IPS-18c (cell line): ENCODE data around the gene CIAO2B.

Source experiments
- H3K4me3 ChIP-seq: 2 replicates; pipeline ENCODE4 v1.7.0; 2013; ENCODE audit warnings: low read depth, mild to moderate bottlenecking, low read length, moderate library complexity; ENCODE audit not compliant: insufficient read depth
- H3K9me3 ChIP-seq: one replicate; pipeline ENCODE4 v1.6.1; 2013; ENCODE audit warnings: mild to moderate bottlenecking, low read length, moderate library complexity; ENCODE audit not compliant: control insufficient read depth, insufficient read depth

Gene CIAO2B

DNA sequence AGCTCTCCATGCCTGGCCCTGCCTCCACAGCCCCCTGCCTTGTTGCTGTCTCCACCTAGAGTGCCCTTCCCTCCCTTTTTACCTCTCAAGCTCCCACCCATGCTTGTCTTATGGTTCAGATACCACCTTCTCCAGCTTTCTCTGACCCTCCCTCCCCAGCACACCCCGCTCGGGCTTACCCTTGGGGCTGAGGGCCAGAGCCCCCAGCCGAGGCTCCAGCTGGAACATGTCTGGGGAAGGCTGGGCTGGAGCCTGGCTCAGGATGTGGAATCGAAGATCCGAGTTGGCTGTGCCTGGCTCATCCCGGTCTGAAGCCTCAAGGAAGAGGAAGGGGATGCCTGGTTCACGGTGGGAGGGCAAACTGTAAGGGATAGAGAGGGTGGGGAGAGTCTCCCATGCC lies 19.2 kb downstream of the CIAO2B start:
- Histone ChIP-seq H3K4me3 (no peak overlapping the region), H3K9me3 (peaks cover 2% of the 10 kb centered on the region)

DNA sequence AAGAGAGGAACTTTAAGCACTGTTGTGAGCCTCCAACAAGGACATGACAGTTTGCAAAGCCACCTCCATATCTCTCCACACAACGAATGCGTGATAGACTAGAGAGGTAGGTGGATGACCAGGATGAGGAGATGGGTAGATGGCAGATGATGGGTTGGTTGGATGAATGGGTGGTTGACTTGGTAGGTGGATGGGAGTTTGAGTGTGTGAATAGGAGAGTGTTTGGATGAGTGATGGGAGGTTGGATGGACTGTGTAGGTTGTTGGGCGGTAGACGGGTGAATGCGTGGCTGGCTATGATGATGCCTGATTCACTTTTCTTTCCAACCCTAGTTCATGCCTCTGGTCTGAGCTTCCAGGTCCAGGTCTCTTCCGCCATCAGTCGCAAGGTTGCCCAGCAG lies 19.7 kb downstream of the CIAO2B start:
- Histone ChIP-seq H3K4me3 (no peak overlapping the region), H3K9me3 (peaks cover 2% of the 10 kb centered on the region)

DNA sequence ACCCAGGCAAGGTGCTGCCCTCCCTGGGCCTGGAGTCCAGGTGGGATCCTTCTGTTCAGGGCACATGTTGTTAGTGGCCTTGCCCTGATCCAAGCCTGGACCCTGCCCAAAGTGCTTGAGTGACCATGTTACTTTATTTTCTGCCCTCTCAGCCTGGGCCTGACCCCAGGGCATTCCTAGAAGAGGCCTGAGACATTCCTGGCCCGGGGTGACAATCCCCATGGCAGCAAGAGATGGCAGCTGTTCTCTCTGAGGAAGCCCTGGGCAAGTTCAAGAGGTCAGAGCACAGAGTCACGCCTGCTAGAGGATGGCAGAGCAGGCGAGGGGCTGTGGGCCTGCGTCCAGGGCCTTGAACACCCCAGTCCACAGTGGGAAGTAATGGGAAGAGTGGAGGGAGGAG lies 20.5 kb downstream of the CIAO2B start:
- H3K4me3 ChIP-seq, result no peak overlapping the region
- peaks cover 2% of the 10 kb centered on the region for H3K9me3 ChIP-seq

DNA sequence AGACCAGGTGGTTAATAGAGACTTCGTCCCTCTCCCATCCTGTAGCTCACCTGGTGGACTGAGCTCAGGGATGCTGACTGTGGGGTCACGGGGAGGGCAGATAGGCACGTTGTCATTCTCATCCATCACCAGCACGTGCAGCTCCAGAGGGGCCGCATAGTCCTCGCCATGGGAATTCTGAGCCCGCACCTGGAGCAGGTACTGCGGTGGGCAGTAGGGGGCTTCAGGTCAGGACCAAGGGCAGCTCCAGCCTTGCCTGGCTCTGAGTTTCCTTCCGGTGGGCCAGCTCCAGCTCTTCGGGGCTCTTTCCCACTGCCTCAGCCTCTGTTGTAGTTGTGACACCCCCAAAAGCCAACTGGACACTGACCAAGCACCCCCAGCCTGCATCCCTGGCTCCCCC lies 21.1 kb downstream of the CIAO2B start:
- H3K9me3 ChIP-seq, result peaks cover 2% of the 10 kb centered on the region
- no peak overlapping the region for H3K4me3 ChIP-seq

DNA sequence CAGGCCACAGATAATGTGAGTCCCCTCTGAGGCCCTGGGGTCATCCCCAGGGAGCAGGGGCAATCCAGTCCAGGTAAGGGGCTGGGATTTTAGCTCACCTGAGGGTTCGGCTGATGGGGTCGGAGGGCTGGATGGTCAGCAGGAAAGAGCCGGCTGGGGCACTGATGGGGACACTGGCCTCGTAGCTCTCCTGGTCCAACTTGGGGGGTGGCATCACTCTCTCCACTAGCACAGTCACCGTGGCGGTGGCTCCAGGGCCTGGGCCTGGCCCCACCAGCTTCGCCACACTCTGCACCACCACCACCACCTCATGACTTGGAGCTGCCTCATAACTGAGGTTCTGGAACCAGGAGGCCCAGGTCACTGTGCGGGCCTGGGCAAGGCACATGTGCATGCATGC lies 22.4 kb downstream of the CIAO2B start:
- Histone ChIP-seq H3K9me3 (peaks cover 2% of the 10 kb centered on the region), H3K4me3 (no peak overlapping the region)

DNA sequence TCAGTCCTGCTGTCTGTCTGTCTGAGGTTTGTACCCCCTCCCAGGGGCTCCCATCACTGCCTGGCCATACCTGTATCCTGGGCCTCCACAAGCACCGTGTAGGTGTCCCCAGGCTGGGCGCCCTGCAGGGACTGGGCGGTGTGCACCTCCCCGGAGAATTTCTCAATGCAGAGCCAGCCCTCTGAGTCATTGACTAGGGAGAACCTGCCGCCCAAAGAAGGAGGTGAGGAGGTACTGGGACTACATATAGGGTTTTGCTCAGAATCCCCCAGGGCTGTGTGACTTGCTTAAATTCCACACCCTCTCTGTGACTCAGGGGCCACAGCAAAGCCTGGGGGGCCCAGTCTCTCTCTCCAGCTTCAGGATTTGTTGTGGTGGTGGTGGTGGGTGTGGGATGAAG lies 23.1 kb downstream of the CIAO2B start:
- Histone ChIP-seq H3K9me3 (peaks cover 2% of the 10 kb centered on the region), H3K4me3 (no peak overlapping the region)

DNA sequence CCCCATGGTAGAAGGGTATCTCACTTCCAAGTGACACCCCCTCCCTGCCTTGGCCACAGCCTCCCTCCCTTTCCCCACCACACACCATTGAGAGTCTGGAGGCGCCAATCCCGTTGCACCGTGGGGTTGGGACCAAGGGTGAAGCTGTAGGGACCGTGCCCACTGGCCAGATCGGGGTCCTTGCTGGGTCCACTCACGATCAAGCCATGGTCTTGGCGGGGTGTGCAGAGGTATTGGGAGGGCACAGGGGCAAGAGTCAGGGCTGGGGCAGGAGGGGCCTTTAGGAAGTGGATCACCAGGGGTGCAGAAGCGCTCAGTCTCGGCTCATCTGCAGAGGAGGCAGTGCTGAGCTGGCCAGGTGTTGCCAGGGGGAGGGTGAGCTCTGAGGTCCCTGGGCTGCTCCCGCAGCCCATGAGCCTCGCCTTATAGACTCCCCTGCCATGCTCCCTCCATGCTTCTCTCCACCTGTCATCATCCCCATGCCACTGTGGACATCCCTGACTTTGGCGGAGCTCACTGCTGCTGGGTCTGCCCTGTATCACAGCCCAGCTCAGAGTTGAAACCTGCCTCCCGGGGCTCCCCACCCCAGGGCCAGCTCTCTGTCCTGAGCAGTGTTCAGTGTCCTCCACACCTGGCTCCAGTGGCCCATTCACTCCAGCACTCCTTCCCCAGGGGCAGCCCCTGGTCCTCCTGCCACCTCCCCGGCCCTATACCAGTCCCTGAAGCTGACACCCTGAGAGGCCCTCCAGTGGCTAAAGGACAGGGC lies 23.8 kb downstream of the CIAO2B start:
- no peak overlapping the region for H3K4me3 ChIP-seq
- H3K9me3 ChIP-seq, result peaks cover 2% of the 10 kb centered on the region

DNA sequence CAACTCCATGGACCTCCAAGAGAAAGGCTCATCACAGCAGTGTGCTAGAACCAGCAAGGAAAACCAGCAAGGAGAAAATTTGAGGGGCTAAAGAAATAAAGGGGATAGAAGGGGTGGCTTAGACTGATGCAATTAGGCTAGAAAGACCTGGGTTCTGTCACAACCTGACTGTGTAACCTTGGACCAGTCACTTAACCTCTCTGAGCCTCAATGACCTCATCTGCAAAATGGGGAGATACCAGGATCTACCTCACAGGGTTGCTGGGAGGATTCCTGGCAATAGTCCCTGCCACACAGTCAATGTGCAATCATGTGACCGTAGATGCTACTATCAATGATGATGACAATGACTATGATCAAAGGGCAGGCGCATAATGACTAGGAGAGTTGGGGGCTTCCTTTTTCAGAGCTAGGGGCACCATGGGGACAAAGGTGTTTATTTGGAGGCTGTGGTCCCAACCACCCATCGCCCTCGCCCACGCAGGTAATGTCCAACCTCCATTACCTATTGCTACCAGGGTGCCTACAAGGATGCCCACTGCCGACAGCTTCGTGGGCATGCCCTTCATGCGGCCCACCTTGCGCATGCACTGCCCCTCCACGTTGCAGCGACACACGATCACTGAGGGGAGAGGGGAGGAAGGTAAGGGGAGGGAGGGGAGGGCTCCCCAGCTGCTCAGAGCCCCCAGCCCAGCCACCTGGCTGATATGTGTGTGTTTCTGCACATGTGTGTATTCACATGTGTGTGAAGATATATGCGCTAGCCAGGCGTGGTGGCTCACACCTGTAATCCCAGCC lies 25.2 kb downstream of the CIAO2B start:
- Histone ChIP-seq H3K9me3 (no peaks in the 10 kb centered on the region), H3K4me3 (no peak overlapping the region)

DNA sequence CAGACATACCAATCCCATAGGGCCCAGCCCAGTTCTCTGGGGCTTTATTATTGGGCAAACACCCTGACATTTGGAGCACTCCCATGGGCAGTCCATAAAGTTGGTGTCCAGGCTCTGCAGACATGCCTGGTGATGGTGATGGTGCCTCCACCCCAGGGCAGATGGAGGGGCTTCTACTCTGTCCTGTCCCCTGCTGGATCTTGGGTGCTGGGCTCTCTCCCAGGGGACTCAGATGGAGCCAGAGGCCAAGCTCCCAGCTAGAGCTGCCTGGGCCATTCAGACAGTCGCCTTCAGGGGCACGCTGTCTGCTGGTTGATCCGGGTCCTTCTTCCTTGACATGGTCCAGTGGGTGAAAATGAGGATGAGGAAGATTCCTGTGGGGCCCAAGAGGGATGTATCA lies 26.1 kb downstream of the CIAO2B start:
- no peak overlapping the region for H3K4me3 ChIP-seq
- no peaks in the 10 kb centered on the region for H3K9me3 ChIP-seq

DNA sequence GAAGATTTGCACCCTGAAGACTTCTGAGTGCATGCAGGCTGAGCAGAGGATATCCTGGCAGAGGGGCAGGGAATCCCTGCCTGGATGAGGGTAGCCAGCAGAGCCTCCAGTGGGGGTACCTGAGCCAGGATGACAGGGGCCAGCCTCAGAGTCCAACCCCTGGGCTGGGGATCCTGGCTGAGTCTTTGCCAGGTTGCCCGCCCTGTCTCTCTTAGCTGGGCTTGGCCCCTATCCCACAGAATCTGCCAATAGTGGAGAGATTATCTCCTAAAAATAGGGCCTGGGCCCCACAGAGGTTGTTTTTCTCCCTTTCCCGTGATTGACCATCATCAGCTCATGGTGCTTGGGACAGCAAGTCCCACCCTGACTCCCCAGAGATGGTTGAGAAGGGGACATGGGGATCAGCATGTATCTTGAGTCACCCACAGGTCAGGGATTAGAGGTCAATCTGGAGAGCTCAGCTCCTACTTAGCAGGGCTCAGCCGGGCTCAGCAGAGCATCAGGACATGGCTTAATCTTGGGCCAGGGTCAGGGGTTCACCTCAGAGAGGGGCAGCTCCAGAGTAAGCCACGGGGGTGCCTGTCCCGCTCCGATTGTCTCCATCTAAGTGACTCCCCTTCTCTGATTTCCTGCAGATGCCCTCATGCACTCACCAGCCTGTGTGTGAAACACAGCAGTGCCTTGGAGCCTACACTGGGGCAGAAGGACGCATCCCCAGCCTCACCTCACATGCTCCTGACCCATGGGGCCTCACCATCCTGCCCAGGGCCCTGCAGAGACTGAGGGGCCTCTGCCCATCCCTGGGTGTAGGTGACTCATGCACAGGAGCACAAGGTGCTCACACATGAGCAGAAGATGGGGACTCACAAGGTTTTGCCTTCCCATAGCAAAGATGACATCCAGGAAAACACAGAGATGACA lies 27.0 kb downstream of the CIAO2B start:
- Histone ChIP-seq H3K9me3 (no peaks in the 10 kb centered on the region), H3K4me3 (no peak overlapping the region)

DNA sequence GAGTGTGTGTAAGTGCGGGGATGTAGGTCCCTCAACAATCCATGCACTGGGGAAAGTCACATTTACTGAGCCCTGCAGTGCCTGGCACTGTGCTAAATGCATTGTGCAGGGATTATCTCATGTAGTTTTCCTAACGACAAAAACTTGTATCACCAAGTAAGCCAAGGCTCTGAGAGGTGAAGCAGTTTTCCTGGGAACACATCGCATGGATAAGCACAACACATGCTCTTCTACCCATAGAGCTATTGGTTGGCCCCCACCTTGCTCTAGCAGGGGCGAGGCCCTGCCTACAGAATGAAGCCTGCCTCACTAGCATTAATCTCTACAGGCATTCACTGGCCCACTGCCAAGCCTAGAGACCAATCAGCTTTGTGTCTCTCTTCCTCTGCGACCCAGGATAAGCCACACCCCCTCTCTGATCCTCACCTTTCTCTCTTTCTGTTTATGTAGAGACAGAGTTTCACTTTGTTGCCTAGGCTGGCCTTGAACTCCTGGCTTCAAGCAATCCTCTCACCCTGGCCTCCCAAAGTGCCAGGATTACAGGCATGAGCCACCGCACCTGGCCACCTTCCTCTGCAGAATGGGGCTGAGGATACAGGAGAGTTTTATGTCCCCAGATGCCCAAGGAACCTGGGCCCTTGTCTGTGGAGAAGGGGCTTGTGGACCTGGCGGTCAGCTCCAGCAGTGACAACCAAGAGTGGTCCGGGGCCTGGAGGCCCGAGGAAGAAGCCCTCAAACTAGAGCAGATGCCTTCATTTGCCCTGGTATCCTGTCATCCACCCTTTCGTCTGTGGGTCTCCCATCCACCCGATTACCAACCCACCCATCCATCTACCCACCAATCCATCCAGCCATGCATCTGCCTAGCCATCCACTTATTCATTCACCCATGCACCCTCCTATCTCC lies 28.3 kb downstream of the CIAO2B start:
- no peaks in the 10 kb centered on the region for H3K9me3 ChIP-seq
- H3K4me3 ChIP-seq, result no peak overlapping the region; the same call in 1 of the 2 replicates

DNA sequence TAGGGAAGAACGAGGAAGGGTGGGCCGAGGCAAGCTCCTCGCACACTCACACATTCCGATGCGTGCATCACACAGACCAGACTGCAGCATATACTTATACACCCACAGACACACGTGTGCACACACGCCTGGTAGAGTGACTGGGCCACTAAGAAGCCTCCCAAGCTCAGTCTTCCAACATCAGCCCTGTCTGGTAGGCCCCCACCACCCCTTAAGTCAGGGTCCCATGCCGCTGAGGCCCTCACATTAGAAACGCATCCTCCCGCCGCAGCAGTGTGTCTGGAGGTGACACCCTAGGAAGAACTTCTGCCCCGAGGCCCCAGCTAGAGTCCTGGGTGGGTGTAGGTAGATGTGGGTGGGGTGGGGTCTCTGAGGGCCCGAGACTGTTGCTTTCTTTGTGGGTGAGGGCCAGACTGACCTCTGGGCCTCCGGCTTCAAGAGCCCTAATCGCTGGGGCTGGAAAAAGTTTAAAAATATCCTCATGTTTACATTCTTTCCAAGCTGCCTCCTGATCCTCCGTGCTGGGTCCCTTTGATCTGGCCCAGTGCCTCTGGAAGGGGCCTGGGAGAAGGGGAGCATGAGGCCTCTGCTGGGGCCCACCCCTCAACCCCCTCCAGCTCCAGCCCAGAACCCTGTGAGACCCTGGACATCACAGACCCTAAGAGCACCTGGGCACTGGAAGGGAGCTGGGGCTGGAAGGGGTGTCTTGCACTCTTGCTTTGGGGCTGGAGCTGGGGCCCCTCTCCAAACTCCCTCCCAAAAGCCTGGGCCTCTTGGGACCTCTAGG lies 29.2 kb downstream of the CIAO2B start:
- H3K9me3 ChIP-seq, result no peaks in the 10 kb centered on the region
- no peak overlapping the region; the same call in 1 of the 2 replicates for H3K4me3 ChIP-seq

DNA sequence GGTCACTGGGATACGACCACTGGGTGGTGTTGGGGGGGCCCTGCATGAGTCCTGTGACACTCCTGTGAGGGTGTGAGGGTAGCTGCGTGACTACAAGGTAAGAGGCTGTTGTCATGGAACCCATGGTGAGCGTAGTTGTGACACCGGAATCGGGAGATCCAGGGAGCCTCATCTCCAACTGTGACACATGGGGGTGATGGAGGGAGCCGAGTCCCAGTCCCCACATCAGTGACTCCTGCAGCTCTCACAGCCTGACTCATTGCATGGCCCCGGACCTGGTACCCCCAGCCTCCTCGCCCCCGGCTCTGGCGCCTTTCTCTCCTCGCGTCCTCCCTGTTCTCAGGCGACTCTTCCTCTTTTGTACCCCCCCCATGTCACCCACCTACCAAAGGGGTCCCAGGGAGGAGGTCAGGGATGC lies 29.8 kb downstream of the CIAO2B start:
- no peak overlapping the region for H3K4me3 ChIP-seq

DNA sequence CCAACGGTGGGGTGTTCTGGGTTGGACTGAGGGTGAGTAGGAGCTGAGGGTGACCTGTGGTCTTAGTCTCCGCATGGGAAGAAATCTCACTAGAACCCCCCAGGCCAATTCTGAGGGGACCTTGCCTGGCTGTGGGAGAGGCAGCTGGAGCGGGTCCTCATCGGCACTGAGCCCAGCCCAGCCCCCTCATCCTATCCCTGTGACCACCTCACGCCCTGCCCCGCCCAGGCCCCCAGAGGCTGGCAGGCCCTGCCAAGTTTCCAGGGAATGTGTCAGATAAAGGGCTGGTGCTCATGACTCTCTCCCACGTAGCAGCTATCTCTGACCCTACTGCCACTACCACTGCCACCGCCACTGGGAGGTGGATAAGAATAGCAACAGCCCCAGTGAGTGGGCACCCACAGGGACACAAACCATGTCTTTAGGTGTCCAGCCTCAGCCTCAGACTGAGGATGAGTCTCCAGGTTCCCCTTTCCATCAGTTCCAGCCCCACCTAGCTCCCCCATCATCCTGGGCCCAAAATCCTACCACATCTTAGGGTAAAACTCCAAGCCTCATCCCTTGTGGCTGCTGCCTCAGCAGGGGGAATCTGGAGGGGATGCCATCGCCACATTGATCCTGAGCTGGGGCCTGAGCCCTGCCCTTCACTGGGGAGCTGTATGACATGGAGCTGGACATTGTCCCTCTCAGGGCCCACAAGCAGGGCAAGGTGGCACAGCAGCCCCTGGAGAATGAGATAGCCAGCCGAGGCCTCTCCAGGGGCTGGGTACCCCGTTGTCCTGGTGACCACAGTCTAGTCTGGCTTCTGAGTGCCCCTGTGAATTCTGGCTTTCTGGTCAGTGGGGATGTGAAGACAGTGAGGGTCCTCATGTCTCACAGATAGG lies 30.4 kb downstream of the CIAO2B start:
- Histone ChIP-seq H3K4me3 (no peak overlapping the region), H3K9me3 (no peaks in the 10 kb centered on the region)

More for the DNA sequence above, 29.8 kb downstream of the CIAO2B start:
- no peaks in the 10 kb centered on the region for H3K9me3 ChIP-seq
